ENCODE results near the gene SNX11.
"Not testable (repeated sequence)": the region's sequence is repeated elsewhere in the genome, so short reads cannot be mapped to it uniquely, and the experiment has no call there.

The SNX11 gene

GRCh38 chr17:48107137-48108055 lies at the start of gene SNX11:
Gene SNX11, plus strand, starts transcription at chr17:48107766. Its CDS starts 4,278 bp downstream, at chr17:48112044.
- H3K4me3 ChIP-seq (ENCODE audit: low read length): peak within 1 kb of the TSS; percentile 99
- TF ChIP-seq ZNF274 (IDR thresholded peaks at IDR 0.05; ENCODE audit: low read depth, low read length): no peak

- TF ChIP-seq ZNF274 (IDR thresholded peaks at IDR 0.05; ENCODE audit: low read depth, low read length): no peak
Measured at GRCh38 chr17:48058393-48059124, 49.0 kb upstream of the SNX11 start.

DNA sequence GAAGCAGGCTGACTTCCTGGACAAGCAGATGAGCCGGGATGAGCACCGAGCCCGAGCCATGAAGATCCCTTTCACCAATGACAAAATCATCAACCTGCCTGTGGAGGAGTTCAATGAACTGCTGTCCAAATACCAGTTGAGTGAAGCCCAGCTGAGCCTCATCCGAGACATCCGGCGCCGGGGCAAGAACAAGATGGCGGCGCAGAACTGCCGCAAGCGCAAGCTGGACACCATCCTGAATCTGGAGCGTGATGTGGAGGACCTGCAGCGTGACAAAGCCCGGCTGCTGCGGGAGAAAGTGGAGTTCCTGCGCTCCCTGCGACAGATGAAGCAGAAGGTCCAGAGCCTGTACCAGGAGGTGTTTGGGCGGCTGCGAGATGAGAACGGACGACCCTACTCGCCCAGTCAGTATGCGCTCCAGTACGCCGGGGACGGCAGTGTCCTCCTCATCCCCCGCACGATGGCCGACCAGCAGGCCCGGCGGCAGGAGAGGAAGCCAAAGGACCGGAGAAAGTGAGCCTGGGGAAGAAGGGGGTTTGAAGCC lies 48.4 kb upstream of the SNX11 start:
- no peak for TF ChIP-seq ZNF274 (IDR thresholded peaks at IDR 0.05; ENCODE audit: low read depth, low read length)
- no peak overlapping the region for H3K4me3 ChIP-seq (ENCODE audit: low read length)

More at GRCh38 chr17:48058393-48059124, 49.0 kb upstream of the SNX11 start:
- H3K4me3 ChIP-seq (ENCODE audit: low read length): no peak overlapping the region

GRCh38 chr17:48060249-48060648 lies 47.3 kb upstream of the SNX11 start:
- no peak overlapping the region for H3K4me3 ChIP-seq (ENCODE audit: low read length)
- TF ChIP-seq ZNF274 (IDR thresholded peaks at IDR 0.05; ENCODE audit: low read depth, low read length): no peak

GRCh38 chr17:48062273-48062672 lies 45.3 kb upstream of the SNX11 start:
- H3K4me3 ChIP-seq (ENCODE audit: low read length): no peak overlapping the region
- TF ChIP-seq ZNF274 (IDR thresholded peaks at IDR 0.05; ENCODE audit: low read depth, low read length): no peak

DNA sequence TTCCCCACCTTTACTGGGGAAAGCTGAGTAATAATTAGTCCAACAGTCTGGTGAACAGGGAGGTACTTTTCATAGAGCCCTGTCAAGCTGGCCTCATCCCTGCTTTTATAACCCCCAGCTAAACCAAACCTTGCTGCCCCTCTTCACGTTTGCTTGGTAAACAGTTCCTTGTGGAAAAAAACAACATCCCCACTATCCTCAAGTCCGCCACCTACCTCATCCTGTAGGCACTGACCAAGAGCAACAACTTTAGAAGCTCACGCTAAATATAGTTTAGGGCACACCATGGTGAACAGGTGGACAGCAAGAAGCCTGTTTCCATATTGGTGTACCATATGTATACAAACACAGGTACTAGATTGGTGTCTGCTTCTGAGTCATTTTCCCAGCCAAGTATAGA lies 42.9 kb upstream of the SNX11 start:
- no peak for TF ChIP-seq ZNF274 (IDR thresholded peaks at IDR 0.05; ENCODE audit: low read depth, low read length)
- no peak overlapping the region for H3K4me3 ChIP-seq (ENCODE audit: low read length)

DNA sequence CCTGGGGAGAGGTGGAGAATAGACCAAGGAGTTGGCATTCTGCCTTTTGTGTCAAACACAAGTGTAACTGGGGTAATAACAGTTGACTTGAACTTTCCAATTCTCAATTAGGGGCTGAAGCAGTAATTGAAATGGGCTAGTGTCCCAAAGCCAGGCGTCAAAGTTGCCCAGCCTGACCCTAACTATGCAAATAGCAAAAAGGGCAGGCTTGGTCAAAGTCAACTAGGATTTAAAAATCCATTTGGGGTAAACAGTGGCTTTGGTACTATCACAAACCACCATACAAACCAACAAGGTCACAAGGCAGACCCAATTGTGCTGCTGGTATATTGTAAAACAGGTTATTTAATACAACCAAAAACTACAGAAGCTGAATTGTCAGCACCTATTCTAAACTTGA lies 41.4 kb upstream of the SNX11 start:
- TF ChIP-seq ZNF274 (IDR thresholded peaks at IDR 0.05; ENCODE audit: low read depth, low read length): no peak
- no peak overlapping the region for H3K4me3 ChIP-seq (ENCODE audit: low read length)

DNA sequence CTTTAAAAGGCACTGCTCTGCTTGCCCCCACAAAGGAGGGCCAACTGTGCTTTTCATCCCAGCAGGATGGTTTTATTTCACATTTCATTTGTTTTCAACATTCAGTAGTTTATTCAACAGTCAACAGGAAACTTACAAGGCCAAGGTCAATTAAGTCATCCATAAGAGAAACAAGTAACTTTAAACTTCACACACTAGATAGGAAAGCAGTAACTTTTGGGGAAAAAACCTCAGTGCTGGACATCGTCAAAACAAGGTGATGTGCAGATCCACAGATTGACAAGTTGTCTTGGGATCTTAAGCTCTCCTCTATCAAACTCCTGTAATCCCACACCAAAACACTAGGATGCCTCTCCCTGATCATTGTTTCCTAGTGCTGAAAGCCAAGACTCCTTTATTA lies 40.9 kb upstream of the SNX11 start:
- H3K4me3 ChIP-seq (ENCODE audit: low read length): no peak overlapping the region
- no peak for TF ChIP-seq ZNF274 (IDR thresholded peaks at IDR 0.05; ENCODE audit: low read depth, low read length)

- TF ChIP-seq ZNF274 (IDR thresholded peaks at IDR 0.05; ENCODE audit: low read depth, low read length): no peak
- no peak overlapping the region for H3K4me3 ChIP-seq (ENCODE audit: low read length)
Measured at GRCh38 chr17:48067245-48067644, 40.3 kb upstream of the SNX11 start.

- H3K4me3 ChIP-seq (ENCODE audit: low read length): not testable (repeated sequence)
Measured at GRCh38 chr17:48067808-48068207, 39.8 kb upstream of the SNX11 start.

GRCh38 chr17:48068491-48068961 lies 39.0 kb upstream of the SNX11 start:
- TF ChIP-seq ZNF274 (IDR thresholded peaks at IDR 0.05; ENCODE audit: low read depth, low read length): no peak

DNA sequence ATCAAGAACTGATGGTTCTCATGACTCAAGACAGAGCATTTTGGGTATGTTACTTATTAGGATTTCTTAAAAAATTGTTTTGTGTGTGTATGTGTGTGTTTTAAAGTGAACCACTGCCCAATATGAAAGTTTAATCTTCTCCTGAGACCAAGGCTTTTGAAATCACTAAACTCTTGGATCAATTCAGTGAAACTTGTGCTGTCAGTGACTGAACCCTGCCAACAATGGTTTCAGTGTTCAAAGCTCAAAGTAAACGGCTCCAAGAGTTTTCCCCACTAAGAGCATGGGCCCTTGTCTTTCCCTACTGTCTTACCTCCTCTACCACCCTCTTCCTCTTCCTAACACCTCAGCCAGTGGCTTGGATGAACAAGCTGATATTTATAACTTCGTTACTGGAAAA lies 37.4 kb upstream of the SNX11 start:
- no peak overlapping the region for H3K4me3 ChIP-seq (ENCODE audit: low read length)
- TF ChIP-seq ZNF274 (IDR thresholded peaks at IDR 0.05; ENCODE audit: low read depth, low read length): no peak

More at GRCh38 chr17:48068491-48068961, 39.0 kb upstream of the SNX11 start:
- no peak overlapping the region for H3K4me3 ChIP-seq (ENCODE audit: low read length)

- no peak overlapping the region for H3K4me3 ChIP-seq (ENCODE audit: low read length)
- TF ChIP-seq ZNF274 (IDR thresholded peaks at IDR 0.05; ENCODE audit: low read depth, low read length): no peak
Measured at GRCh38 chr17:48071654-48072053, 35.9 kb upstream of the SNX11 start.

DNA sequence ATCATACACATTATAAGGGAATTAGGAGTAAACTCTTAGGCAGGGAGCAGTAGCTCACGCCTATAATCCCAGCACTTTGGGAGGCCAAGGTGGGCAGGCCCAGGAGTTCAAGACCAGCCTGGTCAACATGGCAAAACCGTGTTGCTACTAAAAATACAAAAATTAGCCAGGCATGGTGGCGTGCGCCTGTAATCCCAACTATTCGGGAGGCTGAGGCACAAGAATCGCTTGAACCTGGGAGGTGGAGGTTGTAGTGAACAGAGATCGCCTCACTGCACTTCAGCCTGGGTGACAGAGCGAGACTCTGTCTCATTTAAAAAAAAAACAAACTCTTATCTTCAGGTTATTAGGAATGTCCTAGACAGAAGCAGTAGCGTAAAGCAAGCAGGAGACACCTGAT lies 34.8 kb upstream of the SNX11 start:
- not testable (repeated sequence) for H3K4me3 ChIP-seq (ENCODE audit: low read length)

GRCh38 chr17:48073566-48074094 lies 33.9 kb upstream of the SNX11 start:
- H3K4me3 ChIP-seq (ENCODE audit: low read length): not testable (repeated sequence)

All from GM08714 (cell line).